Measurements from ENCODE around the gene DKKL1.
"Not testable (repeated sequence)": the region's sequence is repeated elsewhere in the genome, so short reads cannot be mapped to it uniquely, and the experiment has no call there.

The DKKL1 gene

GRCh38 chr19:49362048-49362928 is 1.4 kb upstream of the DKKL1 start, which contains the start of gene TEAD2:
TSS of gene TEAD2 (minus strand) at chr19:49362416. CDS start at chr19:49360075, 2,341 bp downstream.
- DNase-seq: no peak

DNA sequence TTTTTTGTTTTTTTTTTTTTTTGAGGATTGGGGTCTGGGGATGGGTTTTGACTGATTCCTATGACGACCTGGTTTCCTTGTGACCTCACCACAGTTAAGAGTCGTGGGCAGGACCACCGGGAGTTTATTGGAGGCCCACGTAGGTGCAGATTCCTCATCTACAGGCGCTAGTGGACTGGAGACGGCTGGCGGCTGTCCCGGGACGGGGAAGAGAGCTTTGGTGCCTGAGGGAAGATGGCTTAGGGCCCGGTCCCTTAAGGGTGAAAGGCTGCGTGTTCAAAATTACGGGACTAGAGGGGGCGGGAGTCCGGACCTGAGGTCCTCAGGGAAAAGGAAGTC is 779 bp upstream of the DKKL1 start:
- no peak for DNase-seq

DNA sequence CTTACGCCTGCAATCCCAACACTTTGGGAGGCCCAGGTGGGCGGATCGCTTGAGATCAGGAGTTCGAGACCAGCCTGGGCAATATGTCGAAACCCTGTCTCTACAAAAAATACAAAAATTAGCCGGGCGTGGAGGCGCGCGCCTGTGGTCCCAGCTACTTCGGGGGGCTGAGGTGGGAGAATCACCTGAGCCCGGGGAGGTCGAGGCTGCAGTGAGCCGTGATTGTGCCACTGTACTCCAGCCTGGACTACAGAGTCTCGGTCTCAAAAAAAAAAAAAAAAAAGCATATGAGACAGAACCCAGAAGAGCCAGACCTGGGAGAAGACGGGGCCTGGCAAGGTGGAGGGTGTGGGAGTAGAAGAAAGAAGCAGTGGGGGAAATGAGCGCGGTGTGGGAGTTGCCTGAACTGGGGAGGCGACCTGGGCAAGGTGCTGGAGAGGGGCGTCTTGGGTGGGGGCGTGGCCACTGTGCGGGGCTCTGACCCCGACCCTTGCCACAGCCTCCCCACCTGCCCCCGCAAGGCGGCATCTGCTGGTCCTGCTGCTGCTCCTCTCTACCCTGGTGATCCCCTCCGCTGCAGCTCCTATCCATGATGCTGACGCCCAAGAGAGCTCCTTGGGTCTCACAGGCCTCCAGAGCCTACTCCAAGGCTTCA is 533 bp downstream of the DKKL1 start:
- no peak for DNase-seq

- no peak for DNase-seq
Measured at GRCh38 chr19:49366110-49366509, 2.4 kb downstream of the DKKL1 start.

- DNase-seq: no peak
Measured at GRCh38 chr19:49368711-49369358, 5.2 kb downstream of the DKKL1 start.

DNA sequence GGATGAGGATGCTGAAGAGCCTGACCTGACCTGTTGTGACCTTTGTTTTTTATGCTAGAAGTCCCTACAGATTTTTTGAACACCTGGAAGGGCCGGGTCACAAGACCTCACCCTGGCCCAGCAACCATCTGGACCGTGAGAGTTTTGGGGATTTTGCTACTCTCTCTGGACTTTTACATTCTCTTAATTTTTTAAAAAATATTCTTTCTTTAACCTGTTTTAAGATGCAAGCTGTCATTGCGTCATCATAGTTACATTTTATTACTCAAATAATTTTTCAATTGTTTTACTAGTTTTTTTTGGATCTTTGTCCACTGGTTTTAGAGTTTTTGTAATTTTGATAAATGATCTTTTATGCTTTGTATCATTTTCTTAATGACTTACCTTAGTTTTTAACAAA is 7.5 kb downstream of the DKKL1 start:
- DNase-seq: no peak

DNA sequence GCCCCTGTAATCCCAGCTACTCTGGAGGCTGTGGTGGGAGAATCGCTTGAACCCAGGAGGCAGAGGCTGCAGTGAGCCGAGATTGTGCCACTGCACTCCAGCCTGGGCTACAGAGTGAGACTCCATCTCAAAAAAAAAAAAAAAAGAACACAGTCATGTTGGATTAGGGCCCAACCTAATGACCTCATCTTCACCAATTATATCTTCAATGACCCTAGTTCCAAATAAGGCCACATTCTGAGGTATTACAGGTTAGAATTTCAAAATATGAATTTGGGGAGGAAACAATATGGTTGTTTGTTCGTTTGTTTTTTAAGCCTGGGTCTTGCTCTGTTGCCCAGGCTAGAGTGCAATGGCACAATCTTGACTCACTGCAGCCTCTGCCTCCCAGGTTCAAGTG is 9.5 kb downstream of the DKKL1 start:
- DNase-seq: not testable (repeated sequence)

DNA sequence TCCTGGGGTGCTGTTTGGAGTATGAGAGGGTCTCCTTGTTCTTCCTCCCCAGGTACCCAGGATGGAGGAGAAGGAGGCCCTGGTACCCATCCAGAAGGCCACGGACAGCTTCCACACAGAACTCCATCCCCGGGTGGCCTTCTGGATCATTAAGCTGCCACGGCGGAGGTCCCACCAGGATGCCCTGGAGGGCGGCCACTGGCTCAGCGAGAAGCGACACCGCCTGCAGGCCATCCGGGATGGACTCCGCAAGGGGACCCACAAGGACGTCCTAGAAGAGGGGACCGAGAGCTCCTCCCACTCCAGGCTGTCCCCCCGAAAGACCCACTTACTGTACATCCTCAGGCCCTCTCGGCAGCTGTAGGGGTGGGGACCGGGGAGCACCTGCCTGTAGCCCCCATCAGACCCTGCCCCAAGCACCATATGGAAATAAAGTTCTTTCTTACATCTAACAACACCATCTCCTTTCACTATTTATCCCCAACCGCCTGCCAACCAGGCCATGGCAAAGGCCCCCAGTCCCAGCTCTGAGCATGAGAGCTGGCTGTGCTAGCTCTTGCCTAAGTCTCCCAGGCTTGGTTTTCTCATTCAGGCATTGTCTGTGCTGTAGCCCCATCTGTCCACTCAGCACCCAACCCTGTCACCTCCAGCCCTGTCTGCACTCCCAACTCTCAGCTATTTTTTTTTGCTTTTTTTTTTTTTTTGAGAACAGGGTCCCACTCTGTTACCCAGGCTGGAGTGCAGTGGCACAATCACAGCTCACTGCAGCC is 11.2 kb downstream of the DKKL1 start:
- no peak for DNase-seq

DNA sequence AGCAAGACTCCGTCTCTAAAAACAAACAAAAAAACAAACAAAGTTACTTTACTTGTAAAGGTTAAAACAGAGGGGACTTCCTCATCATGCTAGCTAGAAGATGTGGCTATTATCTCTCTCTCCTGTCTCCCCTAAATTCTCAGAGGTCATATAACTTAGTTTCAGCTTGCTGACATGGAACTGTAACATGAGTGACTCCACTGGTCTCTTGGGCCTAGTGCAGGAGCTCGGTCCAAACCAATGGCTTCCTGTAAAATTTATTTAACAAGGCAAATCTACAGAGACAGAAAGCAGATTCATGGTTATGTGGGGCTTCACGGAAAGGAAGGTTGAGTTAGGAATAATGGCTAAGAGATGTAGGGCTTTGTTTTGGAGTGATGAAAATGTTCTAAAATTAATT is 14.8 kb downstream of the DKKL1 start:
- no peak for DNase-seq

DNA sequence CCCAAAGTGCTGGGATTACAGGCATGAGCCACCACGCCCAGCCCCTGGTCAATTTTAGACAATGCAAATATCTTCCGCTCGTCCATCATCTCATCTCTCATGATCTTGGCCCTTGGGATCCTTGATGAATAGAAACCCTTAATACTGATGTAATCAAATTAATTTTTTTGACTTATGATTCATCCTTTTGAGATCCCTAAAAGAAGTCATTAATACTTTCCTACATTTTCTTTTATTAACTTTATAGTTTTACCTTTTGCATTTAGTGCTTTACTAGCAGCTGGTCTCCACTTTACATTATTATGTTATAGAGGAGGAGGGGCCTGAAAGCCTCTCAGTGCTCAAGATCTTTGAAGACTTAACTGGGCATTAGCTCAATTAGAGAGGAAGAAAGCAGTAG is 16.7 kb downstream of the DKKL1 start:
- no peak for DNase-seq

- DNase-seq: no peak
Measured at GRCh38 chr19:49382639-49383038, 19.0 kb downstream of the DKKL1 start.

GRCh38 chr19:49383599-49383998 is 19.9 kb downstream of the DKKL1 start:
- no peak for DNase-seq

DNA sequence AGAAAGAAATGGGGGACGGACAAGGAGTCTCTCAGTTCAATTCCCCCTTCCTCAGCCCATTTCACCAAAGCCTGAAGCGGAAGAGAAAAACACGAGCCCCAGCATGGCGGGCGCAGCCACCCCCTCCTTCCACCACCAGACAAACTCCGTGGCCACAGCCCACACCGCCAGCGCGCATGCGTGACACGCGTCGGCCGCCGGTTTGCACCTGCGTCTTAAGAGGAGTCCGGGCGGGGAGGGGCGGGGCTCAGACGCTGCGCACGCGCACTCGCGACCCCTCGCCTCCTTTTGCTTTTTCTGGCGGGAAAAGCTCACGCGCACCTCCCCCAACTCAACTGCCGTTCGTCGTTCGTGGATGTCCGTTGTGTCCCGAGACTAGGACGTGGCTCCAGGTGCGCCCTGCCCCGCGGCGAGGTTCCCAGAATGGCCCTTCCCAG is 24.3 kb downstream of the DKKL1 start, which contains the start of gene KASH5:
Gene KASH5 (plus strand): TSS at position 314 of the 437 bp plus-strand sequence. CDS start 2,635 bp downstream, outside the sequence.
- peak; percentile 90 to 93 for DNase-seq

GRCh38 chr19:49389406-49389805 is 25.7 kb downstream of the DKKL1 start:
- no peak for DNase-seq

DNA sequence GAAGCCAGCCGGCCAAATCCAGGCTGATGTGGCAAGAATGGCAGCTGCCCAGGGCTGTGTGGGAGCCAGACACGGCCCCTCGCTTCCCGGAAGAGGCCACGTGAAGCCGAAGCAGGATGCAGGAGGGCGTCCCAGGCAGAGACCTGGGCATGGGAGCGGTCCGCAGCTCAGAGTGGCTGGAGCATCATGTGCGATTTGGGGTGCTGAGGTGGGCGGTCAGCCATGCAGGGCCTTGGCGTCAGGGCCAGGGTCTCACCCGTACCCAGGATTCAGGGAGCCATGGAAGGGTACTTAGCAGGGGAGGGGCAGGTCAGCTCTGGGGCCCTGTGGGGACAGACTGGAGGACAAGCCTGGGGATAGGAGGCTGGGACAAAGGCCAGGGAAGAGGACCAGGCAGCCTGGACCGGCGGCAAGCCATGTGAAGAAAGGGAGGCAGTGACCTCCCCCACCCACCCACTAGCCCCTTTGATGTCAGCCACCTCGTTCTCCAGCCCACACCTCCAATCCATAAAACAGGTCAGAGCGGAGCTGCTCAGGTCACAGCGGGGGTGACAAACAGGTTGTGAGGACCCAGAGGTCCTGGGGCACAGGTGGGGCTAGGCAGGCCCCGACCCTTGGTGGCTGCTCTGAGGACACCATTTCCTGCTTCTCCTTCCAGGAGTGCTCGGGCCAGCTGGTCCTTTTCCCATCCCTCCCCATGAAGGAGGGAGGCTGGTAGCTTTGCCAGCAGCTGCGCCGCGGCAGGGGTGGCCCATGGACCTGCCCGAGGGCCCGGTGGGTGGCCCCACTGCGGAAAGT is 26.7 kb downstream of the DKKL1 start:
- DNase-seq: no peak

DNA sequence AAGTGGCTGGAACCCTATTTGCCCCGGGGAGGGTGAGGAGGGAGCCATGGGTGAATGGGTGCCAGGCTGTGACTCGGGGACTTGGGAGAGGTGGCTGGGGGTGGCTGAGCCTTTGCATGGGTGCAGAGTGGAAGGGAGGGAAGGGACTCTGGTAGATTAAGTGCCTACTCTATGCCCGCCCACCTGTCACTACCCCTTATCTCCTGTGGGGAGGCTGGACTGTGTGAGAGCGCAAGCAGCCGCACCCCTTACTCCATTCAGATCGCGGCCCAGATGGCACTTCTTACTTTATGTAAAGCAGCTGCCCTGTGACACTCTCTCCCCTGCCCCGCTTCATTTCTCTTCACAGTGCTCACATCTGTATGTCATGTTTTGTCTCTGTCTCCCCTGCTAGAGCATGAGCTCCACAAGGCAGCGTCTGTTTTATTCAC is 27.3 kb downstream of the DKKL1 start:
- no peak for DNase-seq

DNA sequence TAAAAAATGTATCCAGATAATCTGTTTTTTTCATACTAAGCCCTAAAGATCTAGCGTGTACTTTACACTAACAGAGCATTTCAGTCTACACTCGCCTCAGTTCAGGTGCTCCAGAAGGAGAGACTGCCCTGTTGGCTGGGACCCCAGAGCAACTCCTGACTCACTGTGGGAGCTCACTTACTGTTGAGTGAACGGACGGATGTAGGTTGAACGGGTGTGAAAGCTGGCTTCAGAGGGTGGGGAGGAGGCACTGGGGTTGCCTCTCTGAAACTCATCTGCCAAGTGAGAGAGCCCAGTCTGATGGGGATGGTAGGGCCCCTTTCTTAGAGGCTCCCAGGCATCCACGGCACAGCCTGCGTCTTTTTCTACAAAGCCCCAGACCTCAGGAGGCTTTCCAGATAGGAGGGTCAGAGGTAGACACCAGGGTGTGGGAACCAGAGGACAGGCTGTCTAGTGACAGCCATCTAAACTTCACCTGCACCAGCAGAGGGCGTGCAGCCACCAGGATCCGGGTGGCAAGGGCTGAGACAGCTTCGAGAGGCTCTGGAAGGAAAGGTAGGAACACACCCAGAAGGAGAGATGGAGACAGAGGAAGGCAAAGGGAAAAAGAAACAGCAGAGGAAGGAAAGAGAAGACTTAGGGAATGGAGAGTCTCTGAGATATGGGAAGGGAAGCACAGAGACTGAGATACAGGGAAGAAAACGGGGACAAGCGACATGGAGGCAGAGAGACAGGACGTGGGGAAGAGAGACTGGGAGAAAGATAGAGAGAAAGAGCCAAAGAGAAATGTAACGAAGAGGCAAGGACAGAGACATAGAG is 28.1 kb downstream of the DKKL1 start:
- DNase-seq: peak; percentile 73 to 74

- DNase-seq: no peak
Measured at GRCh38 chr19:49393881-49394280, 30.2 kb downstream of the DKKL1 start.

- DNase-seq: no peak
Measured at GRCh38 chr19:49395581-49396407, 32.1 kb downstream of the DKKL1 start.
